ENCODE results near the gene TNFAIP8. TPM values are rescaled to one million over a fixed set of nuclear protein-coding genes. Genes with fewer than 3 reads are reported as not detected.

Gene TNFAIP8
- total and polyA plus RNA-seq, 9 of the 15 experiments (the other 6 are each of a cell fraction or from before 2014, with no cell fraction given) = 29.9 to 52.2 (median 44.8) TPM

- TF ChIP-seq NEUROD1 (IDR thresholded peaks at IDR 0.05; ENCODE audit: borderline replicate concordance, low read depth, low read length, partially characterized antibody) = peak; percentile 69
- no peak for TF ChIP-seq PTTG1 (tag; IDR thresholded peaks at IDR 0.05; ENCODE audit: low read depth)
- TF ChIP-seq OTX1 (CRISPR knock-in tag; IDR thresholded peaks at IDR 0.05) = peak; percentile 95
- 0 out of 4 replicates have a peak, but pooled peaks of 1 of the 2 experiments have one; percentile 55 for TF ChIP-seq CSDE1 (IDR thresholded peaks at IDR 0.05)
- TF ChIP-seq FOXK1 (CRISPR knock-in tag; IDR thresholded peaks at IDR 0.05; ENCODE audit: borderline replicate concordance) = no peak
- TF ChIP-seq KLF10 (CRISPR knock-in tag; IDR thresholded peaks at IDR 0.05) = no peak
- no peak for TF ChIP-seq SNAPC5 (CRISPR knock-in tag; IDR thresholded peaks at IDR 0.05)
- TF ChIP-seq ZKSCAN3 (CRISPR knock-in tag; IDR thresholded peaks at IDR 0.05) = no peak
- TF ChIP-seq SNIP1 (IDR thresholded peaks at IDR 0.05; ENCODE audit: low read depth) = 0 out of 2 replicates have a peak, but pooled peaks have one; percentile 30
Measured at GRCh38 chr5:119321569-119322311, 34.1 kb upstream of the TNFAIP8 start (continued).

GRCh38 chr5:119322312-119322947, 33.4 kb upstream of the TNFAIP8 start:
- Histone ChIP-seq H3K9me3 (replicated peaks; ENCODE audit: control insufficient read depth, insufficient read depth, low read depth, low read length) (no peaks in the 10 kb centered on the region), H4K20me1 (replicated peaks; ENCODE audit: control insufficient read depth, insufficient read depth, low read length) (no peaks in the 10 kb centered on the region), H2AFZ (ENCODE audit: low read depth, low read length) (peak overlapping the region; percentile 28; the same call in 1 of the 2 replicates), H3K9ac (ENCODE audit: insufficient read depth in 1 of 2, low read depth in 2 of 2, low read length in 2 of 2) (peak overlapping the region; percentile 81 to 86; a peak in 3 of 4 replicates), H3K79me2 (ENCODE audit: control insufficient read depth, insufficient read depth, low read length) (peaks cover 90% of the 10 kb centered on the region), H3K4me2 (ENCODE audit: insufficient read depth, low read length) (peak overlapping the region; percentile 95), H3K9me1 (ENCODE audit: control insufficient read depth, insufficient read depth, low read length) (no peaks in the 10 kb centered on the region), H3K4me1 (replicated peaks in 1 of 2; ENCODE audit: control insufficient read depth in 2 of 2, insufficient read depth in 2 of 2, low read length in 2 of 2) (peaks cover 53 to 76% of the 10 kb centered on the region in 2 experiments), H3K36me3 (ENCODE audit: control insufficient read depth, insufficient read depth, low read length) (no peaks in the 10 kb centered on the region; the same call in 2 of the 3 replicates), H3K27me3 (ENCODE audit: control insufficient read depth in 2 of 2, insufficient read depth in 2 of 2, low read length in 2 of 2) (no peaks in the 10 kb centered on the region), H3K4me3 (peak overlapping the region; percentile 30), H3K27ac (ENCODE audit: extremely low read depth, low read depth, low read length) (peak overlapping the region; percentile 92)
- DNase-seq (ENCODE audit: extremely low read depth in 1 of 4, low spot score in 3 of 4) (peak in 3 of 4 experiments; percentile 49 to 59 (median 53)), FAIRE-seq (no peak), ATAC-seq (peak; percentile 11)
- TSS peak; percentile 55 for BruUV-seq (replicated peaks)
- WGBS (ENCODE audit: insufficient coverage, low coverage, missing lambda C conversion rate) = 2% methylated on average over 7 of the region's 7 CpGs
- intact Hi-C loops (cut with micrococcal nuclease) (loop anchor here (5.0 kb wide), 3 partner anchors 55 to 335 kb away; partner anchors contain the start of genes DMXL1 and DTWD2), in situ Hi-C loops (cut with MboI) (no loop called here)
- CTCF ChIA-PET (ENCODE audit: low intra/inter-chr PET ratio) = no interaction called here
- POLR2A ChIA-PET = interaction anchor here (0.6 to 3.2 kb wide), 14 partner anchors 9 to 218 kb away, joined by 3 to 22 read pairs (median 5); no protein-coding TSS in a partner anchor
- no peak for TF ChIP-seq NFXL1 (CRISPR knock-in tag; IDR thresholded peaks at IDR 0.05)
- TF ChIP-seq PREB (CRISPR knock-in tag; IDR thresholded peaks at IDR 0.05) = no peak
- TF ChIP-seq SMC3 (conservative IDR thresholded peaks at IDR 0.05; ENCODE audit: insufficient read depth, low read depth, low read length) = no peak
- no peak for TF ChIP-seq HMGXB4 (CRISPR knock-in tag; IDR thresholded peaks at IDR 0.05)
- no peak for TF ChIP-seq ZBTB9 (CRISPR knock-in tag; IDR thresholded peaks at IDR 0.05)
- no peak for TF ChIP-seq HMG20B (CRISPR knock-in tag; IDR thresholded peaks at IDR 0.05)
- no peak for TF ChIP-seq PHF20 (IDR thresholded peaks at IDR 0.05; ENCODE audit: partially characterized antibody)
